Mononuclear cell (primary cell): ENCODE measurements around the gene LHX8. TPM values are rescaled to one million over a fixed set of nuclear protein-coding genes. Genes with fewer than 3 reads are reported as not detected.

Experiments used
- H3K27me3 ChIP-seq: 2 replicates; pipeline ENCODE4 v1.6.0; 2011; ENCODE audit warnings: low read length, control low read depth; ENCODE audit not compliant: insufficient read depth
- H3K4me1 ChIP-seq: 2 replicates; pipeline ENCODE4 v1.5.1; 2011; ENCODE audit warnings: mild to moderate bottlenecking, low read length, control low read depth; ENCODE audit not compliant: insufficient read depth
- H3K4me3 ChIP-seq: 2 replicates; pipeline ENCODE4 v1.5.1; 2011; ENCODE audit warnings: mild to moderate bottlenecking, low read length, moderate library complexity
- H3K9me3 ChIP-seq: 2 replicates; pipeline ENCODE4 v1.5.1; 2011; ENCODE audit warnings: low read depth, mild to moderate bottlenecking, control low read depth, low read length
- total RNA-seq: library from RNA; depleted of rRNA; stranded (reverse); fragments of >200 nt; gene quantifications from one replicate; pipeline ENCODE4 v1.2.3, GENCODE V29; 2012

The LHX8 gene
- total RNA-seq, 1 donor: not detected

DNA sequence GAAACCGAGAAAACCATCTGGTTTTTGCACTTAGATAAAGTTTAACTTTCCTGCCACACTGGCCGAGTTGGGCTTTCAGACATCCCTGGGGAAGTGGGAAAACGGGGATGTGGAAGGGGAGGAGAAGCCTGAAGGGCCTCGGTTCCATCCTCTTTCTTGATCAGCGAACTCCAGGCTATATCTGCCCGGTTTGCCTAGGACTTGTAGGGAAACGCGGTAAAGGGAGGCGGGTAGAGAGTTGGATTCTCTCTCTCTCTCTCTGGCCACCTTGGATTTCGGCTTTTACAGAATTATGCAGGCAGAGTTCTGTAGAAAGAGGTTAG, 4.6 kb upstream of the LHX8 start:
- Histone ChIP-seq H3K4me1 (no peaks in the 10 kb centered on the region), H3K4me3 (no peak overlapping the region), H3K9me3 (no peaks in the 10 kb centered on the region), H3K27me3 (peaks cover 99% of the 10 kb centered on the region)

DNA sequence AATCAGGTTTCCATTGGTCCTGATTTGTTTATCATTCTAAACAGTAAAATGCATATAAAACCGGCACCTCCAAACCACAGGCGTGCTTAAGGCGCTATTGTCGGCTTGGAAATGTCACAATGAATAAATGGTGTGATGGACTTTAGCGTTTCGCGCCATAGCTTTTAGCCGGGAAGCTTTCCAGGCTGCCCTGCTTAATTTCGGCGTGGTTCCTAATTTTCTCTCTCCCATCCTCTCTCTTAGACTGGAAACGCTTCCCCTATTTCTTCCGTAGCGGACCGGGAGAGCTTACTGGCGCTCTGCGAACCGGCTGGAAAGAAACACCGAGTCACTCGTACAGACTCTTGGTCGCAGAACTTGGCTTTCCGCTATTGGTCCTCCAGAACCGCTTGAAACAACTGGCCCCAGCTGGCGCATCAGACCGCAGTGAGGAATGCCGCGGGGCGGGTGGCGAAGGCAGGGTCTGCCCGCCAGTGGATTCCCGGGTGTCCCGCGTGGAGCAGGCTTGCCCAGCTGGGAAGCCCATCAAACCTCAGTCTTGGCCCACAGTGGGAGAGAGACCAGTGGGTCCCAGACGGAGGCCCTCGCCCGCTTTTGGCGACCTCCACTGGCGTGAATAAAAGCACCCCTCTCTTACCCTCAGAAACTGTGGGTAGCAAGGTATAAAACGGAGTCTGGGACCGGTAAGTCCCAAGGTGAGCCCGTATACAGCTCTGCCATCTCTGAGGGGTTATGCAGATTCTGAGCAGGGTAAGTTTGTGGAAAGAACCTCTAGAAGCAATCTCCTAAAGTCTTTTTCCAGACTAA, 4.0 kb upstream of the LHX8 start:
- no peak overlapping the region for H3K4me3 ChIP-seq
- H3K27me3 ChIP-seq: peaks cover 99% of the 10 kb centered on the region
- H3K9me3 ChIP-seq: no peaks in the 10 kb centered on the region
- H3K4me1 ChIP-seq: no peaks in the 10 kb centered on the region

DNA sequence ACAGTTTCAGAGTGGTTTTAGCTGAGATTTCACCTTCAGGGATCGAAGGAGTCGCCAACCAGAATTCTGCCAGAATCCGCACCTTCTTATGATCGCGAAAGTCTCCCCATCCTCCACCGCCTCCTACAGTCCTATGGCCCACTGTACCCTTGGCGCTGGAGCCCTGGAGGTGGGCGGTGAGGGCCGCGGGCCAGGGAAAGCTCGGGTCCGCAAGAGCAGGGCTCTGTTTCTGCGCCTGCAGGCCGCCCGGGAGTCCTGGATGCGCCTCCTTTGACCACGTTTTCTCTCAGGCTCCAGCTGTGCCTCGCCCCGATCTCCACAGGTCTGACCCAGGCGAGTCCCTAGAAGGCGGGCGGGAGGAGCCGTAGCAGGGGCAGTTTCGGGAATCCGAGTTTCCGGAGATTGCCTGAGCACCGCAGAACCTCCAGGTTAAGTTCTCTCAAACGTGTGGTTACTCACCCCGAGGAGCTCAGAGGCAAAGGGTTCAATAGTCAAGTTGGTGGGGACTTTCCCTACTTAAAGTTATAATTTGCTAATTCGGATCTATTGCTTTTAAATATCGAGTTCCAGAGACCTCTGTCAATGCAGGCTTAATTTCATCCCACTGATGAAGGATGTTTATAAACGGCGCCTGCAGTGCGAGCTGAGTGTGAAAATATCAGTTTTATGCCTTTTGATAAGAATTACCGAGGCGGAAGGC, 3.2 kb upstream of the LHX8 start:
- Histone ChIP-seq H3K4me1 (peaks cover under 1% of the 10 kb centered on the region), H3K4me3 (no peak overlapping the region), H3K9me3 (no peaks in the 10 kb centered on the region), H3K27me3 (peaks cover 100% of the 10 kb centered on the region)

DNA sequence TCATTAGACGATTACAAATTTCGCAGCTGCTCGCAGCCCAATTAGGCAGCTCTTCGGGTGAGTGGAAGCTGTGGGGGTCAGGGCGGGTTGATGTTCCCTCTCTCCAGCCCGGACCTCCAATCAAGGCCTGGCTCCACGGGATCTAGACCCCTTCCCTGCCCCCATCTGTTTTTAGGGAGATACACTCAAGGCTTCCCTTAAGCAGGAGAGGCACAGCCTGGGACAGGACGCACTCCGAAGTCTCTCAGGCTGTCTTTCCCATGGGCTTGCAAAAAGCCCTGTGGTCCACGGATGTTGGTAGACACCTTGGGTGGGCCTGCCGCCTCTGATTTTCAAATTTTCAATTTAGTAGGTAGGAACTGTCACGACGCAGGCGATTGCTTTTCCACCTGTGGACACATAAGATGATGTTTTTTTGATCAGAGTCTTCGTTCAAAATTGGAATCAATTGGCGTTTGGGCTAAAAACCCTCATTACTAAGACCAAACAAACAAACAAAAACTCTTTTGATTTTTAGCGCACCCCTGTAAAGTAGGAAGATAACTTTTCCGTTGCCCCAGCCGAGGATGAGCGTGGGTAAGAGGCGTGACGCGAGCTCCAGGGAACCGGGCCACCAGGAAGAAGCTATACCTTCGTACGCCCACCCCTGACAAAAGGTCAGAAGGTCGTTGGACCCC, 2.5 kb upstream of the LHX8 start:
- Histone ChIP-seq H3K9me3 (no peaks in the 10 kb centered on the region), H3K27me3 (peaks cover 98% of the 10 kb centered on the region), H3K4me3 (no peak overlapping the region), H3K4me1 (peaks cover 3% of the 10 kb centered on the region)

DNA sequence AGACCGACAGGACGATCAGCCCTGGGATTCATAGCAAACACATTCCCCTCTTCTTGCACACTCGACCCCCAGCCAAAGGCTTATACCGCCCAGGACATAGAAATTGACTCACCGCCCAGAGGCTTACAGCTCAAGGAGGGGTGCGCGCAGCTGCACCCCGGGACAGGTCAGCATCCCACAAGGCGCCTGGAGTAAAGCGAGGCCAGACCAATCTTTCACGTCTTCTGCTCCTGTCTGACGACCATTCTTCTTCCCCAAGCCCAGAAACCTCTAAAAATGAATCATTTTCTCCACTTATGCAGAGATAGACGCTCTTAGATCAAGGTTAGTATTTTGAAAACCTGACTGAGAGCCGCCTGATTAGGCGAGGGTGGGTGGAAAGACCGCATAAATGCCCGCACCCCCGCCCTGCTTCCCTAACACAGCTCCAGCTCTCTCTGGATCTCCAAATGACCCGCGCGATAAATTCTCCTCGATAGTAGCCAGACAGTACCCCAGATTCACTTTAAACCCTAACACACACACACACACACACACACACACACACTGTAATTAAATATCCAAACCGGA, 1.9 kb upstream of the LHX8 start:
- H3K27me3 ChIP-seq: peaks cover 96% of the 10 kb centered on the region
- H3K4me3 ChIP-seq: no peak overlapping the region
- peaks cover 3% of the 10 kb centered on the region for H3K4me1 ChIP-seq
- H3K9me3 ChIP-seq: no peaks in the 10 kb centered on the region

DNA sequence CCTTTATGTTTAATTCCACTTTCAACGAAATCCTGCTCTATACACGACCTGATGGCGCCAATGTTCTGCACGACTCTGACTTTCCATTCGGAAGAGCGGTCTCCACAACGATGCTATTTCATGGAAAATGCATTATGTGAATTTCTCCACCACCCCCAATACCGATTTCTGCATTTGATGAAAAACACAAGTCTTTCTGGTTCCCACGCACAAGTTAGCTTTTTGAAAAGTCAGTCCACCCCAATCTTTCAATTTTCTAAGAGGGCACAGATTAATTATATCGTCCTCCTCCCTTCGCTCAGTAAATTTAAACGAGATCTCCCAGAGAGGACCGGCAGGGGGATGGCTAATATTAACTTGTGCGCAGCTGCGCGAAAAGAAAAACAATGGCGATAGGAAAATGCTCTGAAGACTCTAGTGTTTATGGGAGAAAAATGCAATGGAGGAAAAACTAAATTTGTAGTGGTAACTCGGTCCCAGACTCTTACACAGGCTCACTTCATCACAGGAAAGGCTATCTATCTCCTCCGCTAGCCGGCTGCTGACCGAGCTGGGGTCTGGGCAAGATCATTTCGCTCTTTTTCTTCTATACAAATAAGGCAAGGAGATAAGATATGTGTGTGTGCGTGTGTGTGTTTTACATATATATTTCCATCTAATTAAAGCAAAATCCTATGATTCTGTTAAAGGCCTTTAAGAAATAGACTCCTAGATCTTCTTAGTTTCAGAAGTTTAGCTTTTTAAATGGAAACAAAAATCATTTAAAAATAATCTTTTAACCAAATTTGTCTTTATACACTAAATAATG, 1.2 kb upstream of the LHX8 start:
- peaks cover 96% of the 10 kb centered on the region for H3K27me3 ChIP-seq
- peaks cover 3% of the 10 kb centered on the region for H3K4me1 ChIP-seq
- no peaks in the 10 kb centered on the region for H3K9me3 ChIP-seq
- no peak overlapping the region for H3K4me3 ChIP-seq

DNA sequence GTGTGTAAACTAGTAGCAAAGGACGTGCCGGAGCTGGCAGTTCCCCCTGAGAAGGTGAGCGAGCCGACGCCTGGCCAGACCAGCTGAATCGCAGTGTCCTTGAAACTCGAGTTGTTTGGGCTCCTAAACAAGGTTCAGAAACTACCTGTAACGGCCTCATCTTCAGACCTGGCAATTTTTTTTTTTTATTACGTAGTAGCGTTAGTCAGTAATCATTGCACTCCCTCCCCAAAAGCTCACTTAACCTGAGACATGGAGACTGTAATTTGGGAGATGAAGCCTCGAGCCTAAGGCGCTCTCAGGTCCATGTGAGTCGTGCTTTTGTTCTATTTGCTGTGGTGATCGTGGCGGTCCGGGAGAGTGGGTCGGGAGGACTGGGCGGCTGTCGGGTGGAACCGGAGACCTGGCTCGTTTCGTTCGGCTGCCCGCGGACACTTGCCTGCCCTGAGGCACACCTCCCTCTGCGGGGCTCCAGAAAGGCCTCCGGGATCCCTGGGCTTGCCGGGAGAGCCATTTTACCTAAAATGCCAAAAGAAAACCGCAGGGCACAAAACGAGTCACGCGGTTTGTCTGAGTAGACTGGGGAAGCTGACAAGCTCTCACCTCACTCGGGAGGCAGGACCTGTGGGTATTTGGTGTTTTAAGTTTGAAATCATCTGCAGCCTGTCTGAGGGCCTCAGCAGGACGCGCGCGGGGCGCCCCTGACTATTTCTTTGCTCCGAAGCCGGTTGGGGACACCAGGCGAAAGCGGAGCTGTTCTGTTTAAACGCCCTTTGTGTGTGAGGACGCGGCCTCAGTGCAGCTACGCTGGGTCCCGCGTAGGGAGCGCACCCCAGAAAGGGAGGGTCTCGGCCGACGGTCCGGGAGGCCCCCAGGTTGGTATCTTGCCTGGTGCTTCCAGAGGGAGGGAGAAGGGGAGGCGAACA, 722 bp downstream of the LHX8 start:
- H3K4me1 ChIP-seq: peaks cover 3% of the 10 kb centered on the region
- peaks cover 94% of the 10 kb centered on the region for H3K27me3 ChIP-seq
- no peaks in the 10 kb centered on the region for H3K9me3 ChIP-seq
- H3K4me3 ChIP-seq: no peak overlapping the region

DNA sequence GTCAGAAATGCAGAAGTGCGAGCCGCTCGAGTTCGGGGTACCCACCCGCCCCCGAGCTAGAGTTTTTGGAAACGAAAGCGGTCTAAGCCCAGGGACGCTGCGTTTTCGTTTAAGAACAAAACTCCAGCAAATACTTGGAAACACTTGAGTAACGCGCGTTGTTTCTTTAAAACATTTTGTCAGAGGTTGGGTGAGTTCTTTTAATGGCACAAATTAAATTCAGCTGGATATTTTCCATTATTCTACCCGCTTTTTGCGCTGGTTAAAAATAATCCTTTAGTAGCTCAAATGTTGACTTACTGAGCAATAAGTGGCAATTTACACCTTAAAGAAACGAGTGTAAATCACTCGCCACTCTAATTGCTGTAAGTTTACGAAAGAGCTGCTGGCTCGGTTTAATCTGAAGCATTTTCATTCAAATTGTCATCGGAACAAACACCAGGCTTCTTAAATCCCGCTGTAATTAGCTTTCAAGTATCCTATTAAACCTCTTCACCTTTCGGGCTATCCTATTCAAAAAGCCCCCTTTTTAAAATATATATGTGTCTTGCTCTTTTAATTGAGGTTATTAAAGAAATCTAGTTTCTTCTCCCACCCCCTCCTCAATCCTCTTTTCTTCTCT, 1.5 kb downstream of the LHX8 start:
- H3K4me3 ChIP-seq: no peak overlapping the region
- H3K27me3 ChIP-seq: peaks cover 87% of the 10 kb centered on the region
- peaks cover 3% of the 10 kb centered on the region for H3K4me1 ChIP-seq
- H3K9me3 ChIP-seq: no peaks in the 10 kb centered on the region

DNA sequence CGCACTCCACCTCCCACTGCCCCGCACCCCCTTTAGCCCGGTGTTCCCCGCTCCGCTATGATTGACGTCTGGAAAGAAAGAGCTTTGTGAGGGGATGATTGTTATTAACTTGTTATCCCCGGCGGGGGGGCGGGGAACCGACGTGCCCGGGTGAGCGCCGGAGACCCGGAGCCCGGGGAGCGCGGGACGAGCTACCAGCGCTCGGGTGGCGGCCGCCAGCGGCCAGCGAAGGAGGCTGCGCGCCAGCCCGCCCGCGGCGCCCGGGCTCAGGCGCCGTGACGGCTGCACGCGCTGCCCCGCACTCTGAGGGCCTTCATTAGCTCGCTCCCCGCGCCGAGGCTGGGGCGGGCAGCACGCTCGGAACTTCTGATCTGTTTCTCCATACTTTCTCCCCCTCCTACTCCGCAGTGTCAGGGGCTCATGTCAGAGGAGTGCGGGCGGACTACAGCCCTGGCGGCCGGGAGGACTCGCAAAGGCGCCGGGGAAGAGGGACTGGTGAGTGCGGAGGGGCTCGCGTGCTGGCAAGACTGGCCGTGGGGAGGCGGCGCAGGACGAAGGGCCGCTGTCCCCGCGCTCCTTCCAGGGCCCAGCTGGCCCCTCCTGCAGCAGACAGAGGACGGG, 2.1 kb downstream of the LHX8 start:
- H3K9me3 ChIP-seq: no peaks in the 10 kb centered on the region
- peaks cover 86% of the 10 kb centered on the region for H3K27me3 ChIP-seq
- peaks cover 3% of the 10 kb centered on the region for H3K4me1 ChIP-seq
- H3K4me3 ChIP-seq: no peak overlapping the region

DNA sequence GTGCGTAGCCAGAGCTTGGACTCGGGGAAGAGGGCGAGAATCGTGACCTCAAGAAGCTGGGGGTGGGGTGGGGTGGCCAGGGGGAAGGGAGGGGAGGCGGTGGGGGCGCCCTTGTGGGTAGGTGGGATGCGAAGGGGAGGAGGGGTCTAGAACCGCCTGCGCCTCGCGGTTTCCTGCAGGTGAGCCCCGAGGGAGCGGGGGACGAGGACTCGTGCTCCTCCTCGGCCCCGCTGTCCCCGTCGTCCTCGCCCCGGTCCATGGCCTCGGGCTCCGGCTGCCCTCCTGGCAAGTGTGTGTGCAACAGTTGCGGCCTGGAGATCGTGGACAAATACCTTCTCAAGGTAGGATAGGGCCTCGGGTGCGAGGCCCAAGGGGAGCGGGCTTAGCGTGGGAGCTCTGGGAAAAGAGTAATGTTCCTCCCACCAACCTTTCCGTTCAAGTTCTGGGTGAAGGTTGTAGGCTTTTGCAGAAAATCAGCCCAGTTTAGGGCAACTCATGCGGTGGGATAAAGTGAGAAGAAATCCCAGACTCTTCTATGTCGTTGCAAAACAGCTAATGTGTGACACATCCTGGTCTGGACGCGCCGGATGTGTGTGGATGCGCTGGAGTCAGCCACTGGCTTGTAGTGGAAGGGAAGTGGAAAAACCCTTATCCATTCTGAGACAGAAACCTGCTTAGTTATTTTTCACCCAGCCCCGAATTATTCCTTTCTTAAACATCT, 2.9 kb downstream of the LHX8 start:
- peaks cover 82% of the 10 kb centered on the region for H3K27me3 ChIP-seq
- H3K9me3 ChIP-seq: no peaks in the 10 kb centered on the region
- peaks cover 3% of the 10 kb centered on the region for H3K4me1 ChIP-seq
- H3K4me3 ChIP-seq: no peak overlapping the region

DNA sequence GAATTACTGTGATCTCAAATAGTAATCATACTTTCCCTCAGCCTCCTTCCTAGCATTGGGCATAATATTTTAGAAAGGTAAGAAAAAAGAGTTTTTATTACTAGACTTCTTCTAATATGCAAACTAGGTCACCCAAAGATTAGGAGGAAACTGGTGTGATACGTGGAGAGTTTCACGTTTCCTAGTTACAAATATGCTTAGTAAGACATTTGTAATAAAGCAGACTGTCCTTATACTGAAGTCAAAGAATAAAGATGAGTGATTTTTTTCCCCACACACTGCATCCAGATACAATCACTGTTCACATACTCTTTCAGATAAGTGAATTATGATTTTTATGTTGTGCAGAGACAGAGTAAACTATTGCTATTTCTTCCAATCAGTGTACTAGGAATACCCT, 17.9 kb downstream of the LHX8 start:
- Histone ChIP-seq H3K4me1 (no peaks in the 10 kb centered on the region), H3K4me3 (no peak overlapping the region), H3K9me3 (no peaks in the 10 kb centered on the region), H3K27me3 (no peaks in the 10 kb centered on the region)

DNA sequence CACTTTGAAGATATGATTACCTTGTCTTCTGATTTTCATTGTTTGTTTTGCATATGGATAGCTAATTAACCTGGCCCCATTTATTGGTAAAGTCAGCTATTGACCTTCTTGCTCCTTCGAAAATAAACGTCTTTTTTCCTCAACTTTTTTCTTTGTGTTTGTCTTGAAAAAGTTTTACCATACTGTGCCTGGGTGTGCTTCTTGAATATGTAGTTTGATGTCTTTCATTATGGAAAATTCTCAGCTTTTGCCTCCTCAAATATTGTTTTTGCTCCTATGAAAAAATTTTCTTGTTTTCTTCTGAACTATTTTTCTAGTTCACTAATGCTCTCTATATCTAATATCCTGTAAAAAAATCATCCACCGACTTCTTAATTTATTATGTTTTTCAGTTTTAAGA, 25.0 kb downstream of the LHX8 start:
- no peaks in the 10 kb centered on the region for H3K4me1 ChIP-seq
- no peaks in the 10 kb centered on the region for H3K27me3 ChIP-seq
- H3K9me3 ChIP-seq: no peaks in the 10 kb centered on the region
- H3K4me3 ChIP-seq: no peak overlapping the region

DNA sequence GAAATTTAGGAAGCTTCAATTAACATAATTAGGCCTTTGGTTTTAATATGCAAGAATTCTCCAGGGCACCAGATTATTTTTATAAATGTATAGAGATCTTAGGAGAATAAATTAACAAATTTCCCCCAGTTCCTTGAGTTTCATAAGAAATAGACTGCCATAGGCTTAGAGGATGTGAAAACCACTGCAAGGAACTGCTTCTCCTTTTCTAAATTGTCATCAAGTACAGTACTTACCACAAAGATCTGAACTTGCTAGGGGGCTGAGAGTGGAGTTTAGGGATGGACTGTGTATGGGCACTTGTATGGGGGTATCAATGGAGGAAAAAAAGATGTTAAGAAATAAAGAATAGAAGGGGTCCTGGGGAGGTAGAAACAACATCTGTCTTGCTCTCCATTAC, 31.1 kb downstream of the LHX8 start:
- H3K9me3 ChIP-seq: no peaks in the 10 kb centered on the region
- no peak overlapping the region for H3K4me3 ChIP-seq
- H3K27me3 ChIP-seq: no peaks in the 10 kb centered on the region
- no peaks in the 10 kb centered on the region for H3K4me1 ChIP-seq
